ENCODE measurements around the gene GRIK2. TPM values are rescaled to one million over a fixed set of nuclear protein-coding genes. Genes with fewer than 3 reads are reported as not detected.
"Not testable (repeated sequence)": the region's sequence is repeated elsewhere in the genome, so short reads cannot be mapped to it uniquely, and the experiment has no call there.

GRIK2 gene
- total RNA-seq, 1 donor from 2014 or later, result 0.86 TPM

DNA sequence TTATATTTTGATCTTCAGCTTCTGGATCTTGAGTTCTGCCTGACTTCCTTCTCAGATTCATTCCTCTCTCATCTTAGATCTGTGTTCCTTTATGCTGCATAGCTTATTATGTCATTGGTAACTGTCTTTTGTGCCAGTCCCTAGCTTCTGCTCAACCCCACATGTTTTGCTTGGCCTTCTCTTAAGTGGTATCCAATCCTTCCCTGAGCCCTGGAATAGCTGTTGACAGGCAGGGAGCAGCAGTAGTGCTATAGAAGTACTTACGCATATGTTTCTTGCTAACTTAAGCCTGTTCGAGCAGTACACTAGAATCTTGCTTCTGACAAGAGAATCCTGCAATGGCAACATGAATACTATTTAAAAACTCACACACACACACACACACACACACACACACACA, 13.6 kb upstream of the GRIK2 start:
- no peak for DNase-seq (ENCODE audit: low read depth)
- TF ChIP-seq, protein P1, sequence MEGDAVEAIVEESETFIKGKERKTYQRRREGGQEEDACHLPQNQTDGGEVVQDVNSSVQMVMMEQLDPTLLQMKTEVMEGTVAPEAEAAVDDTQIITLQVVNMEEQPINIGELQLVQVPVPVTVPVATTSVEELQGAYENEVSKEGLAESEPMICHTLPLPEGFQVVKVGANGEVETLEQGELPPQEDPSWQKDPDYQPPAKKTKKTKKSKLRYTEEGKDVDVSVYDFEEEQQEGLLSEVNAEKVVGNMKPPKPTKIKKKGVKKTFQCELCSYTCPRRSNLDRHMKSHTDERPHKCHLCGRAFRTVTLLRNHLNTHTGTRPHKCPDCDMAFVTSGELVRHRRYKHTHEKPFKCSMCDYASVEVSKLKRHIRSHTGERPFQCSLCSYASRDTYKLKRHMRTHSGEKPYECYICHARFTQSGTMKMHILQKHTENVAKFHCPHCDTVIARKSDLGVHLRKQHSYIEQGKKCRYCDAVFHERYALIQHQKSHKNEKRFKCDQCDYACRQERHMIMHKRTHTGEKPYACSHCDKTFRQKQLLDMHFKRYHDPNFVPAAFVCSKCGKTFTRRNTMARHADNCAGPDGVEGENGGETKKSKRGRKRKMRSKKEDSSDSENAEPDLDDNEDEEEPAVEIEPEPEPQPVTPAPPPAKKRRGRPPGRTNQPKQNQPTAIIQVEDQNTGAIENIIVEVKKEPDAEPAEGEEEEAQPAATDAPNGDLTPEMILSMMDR (conservative IDR thresholded peaks at IDR 0.05; ENCODE audit: low read depth, low read length), result no peak
- no peak overlapping the region for H3K4me3 ChIP-seq (ENCODE audit: low read depth, low read length)

DNA sequence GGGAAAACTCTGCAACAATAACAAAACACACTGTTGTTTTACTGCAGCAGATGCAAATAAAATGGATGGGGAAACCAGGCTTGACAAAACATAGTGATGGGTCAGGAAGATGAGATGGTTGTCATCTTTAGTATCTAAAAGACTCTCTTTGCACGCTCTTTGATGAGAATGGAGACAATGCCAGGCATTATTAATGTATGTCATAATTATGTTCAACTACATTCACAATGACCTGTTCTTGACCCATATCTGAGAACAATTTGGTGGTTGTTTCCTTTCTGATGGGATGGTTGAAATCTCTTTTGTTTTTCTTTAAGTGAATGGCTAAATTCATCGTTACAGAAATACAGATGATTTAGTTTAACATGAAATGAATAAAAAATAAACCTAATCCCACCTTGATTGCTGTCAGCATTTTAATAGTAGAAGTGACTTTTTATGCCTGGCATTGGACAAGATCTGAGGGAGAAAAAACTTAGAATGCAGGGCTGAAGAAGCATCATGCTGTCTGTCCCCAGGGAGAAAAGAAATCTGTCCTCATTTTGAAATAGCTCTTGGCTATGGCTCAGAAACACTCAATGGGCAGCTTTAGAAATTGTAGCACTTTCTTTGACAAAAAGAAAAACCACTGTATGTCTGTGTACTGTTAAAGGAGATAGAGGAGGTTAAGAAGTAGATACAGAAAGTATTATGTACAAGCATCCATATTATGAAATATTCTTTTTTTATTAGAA, 12.4 kb upstream of the GRIK2 start:
- TF ChIP-seq, protein P1 (conservative IDR thresholded peaks at IDR 0.05; ENCODE audit: low read depth, low read length), result no peak
- no peak overlapping the region for H3K4me3 ChIP-seq (ENCODE audit: low read depth, low read length)
- no peak for DNase-seq (ENCODE audit: low read depth)

DNA sequence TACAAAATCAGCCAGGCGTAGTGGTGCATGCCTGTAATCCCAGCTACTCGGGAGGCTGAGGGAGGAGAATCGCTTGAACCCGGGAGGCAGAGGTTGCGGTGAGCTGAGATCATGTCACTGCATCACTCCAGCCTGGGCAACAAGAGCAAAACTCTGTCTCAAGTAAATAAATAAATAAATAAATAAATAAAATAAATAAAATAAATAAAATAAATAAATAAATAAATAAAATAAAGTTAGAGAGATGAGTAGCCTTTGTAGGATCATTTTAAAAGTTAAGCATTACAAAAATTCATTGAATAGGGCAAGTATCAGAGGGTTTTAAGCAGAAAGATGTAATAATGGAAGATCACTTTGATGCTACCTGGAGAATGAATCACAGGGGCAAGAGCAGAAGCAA, 9.8 kb upstream of the GRIK2 start:
- not testable (repeated sequence) for H3K4me3 ChIP-seq (ENCODE audit: low read depth, low read length); DNase-seq (ENCODE audit: low read depth)

DNA sequence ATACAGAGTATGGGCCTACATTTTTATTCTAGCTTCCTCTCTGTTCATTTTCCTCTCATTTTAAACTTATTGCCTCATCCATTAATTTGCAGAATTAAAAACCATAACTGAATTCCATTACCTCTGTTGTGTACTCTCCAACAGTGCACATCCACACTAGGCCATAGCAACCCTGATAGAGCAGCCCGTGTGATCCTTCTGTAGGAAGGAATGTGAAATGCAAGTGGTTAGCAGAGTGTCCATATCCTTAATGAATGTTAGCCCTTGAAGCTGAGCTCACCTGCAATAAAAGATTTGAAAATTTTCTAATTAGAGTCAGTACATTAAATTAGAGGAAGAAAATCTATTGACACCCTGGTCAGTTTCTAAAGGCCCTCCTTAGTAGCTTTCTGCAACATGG, 6.5 kb upstream of the GRIK2 start:
- no peak overlapping the region for H3K4me3 ChIP-seq (ENCODE audit: low read depth, low read length)
- DNase-seq (ENCODE audit: low read depth), result no peak
- TF ChIP-seq, protein P1 (conservative IDR thresholded peaks at IDR 0.05; ENCODE audit: low read depth, low read length), result peak; percentile 43

DNA sequence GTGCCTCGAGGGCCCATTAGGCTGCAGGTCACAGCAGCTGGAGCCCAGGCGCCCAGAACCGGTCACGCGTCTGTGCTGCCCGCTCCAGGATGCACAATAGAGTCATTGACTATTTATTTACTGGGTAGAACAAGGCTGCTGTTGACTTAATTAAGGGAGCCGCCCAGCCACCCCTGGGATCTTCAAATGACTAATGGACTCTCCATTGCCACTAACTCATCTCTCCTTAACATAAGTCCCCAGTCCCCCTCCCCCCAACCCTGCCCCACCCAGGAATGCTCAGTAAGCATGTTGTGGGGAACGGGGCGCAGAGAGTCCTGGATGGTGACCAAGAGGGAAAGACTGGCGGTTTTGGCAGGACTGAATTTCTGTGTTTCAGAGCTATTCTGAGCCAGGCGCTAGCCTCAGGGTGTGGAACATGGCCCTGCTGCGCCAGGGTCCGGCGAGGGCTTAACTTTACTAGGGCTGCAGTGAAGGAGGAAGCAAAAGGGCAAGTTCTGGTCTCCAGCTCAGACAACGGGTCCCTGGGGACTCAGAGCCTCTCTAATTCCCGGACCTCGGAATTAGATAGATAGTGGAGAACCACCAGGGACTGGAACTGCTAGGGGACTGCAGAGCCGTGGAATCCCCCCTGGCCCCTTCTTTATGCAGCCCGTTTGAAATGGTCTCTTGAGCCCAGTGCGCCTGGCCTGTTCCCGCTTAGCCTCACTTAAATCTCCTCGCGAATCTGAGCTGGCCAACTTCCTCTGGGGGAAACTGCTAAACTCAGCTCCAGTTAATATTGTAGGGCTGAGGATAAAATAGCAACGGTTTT, 1.5 kb upstream of the GRIK2 start:
- no peak for DNase-seq (ENCODE audit: low read depth)
- no peak overlapping the region for H3K4me3 ChIP-seq (ENCODE audit: low read depth, low read length)
- TF ChIP-seq, protein P1 (conservative IDR thresholded peaks at IDR 0.05; ENCODE audit: low read depth, low read length), result no peak

DNA sequence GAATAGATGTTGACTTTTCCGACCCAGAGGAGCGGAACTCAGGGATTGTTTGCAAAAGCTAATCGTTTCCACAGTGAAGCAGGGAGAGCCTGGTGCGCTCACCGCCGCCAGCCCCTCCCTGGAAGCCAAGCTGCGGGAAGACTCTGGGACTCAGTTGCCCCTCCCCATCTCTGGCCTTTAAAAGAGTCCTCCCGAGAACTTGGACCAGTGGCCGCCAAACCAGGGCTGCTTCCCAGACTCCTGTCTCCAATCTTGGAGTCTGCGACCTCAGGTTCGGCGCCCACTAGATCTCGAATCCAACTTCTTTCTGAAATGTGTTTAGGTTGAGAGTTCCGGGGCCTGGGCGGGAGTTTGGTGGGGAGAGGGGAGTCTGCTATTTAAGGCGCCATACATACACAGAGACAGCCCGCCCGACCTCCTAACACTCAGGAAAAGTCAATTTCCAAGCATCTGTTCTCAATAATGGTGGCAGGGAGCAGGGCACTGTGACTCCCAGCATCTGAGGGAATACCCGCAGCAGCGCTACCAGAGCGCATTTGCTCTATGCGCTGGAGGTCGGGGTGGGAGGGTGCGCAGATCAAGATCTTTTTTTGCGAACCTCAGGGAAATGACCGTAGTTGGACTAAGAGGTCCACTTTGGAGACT, 800 bp upstream of the GRIK2 start:
- H3K4me3 ChIP-seq (ENCODE audit: low read depth, low read length), result peak overlapping the region; percentile 51
- TF ChIP-seq, protein P1 (conservative IDR thresholded peaks at IDR 0.05; ENCODE audit: low read depth, low read length), result no peak
- DNase-seq (ENCODE audit: low read depth), result no peak

DNA sequence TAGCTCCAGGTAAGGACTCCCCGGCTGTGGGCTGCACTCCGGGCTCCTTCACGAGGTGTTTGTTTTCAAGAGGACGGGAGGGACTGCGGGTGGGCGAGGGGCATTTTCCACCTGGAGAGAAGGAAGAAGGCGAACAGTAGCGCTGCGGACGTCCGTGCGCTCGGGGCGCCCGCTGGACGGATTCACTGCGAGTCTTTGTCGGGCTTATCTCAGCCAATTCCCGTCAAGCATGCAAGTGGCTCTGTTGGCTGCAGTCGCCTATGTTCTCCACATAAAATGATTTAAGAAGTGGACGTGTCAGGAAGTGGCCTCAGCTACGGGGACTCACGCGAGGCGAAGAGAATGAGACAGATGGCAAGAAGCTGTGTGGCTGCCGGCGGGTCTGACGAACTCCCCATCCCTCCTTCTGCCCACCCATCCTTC, 332 bp downstream of the GRIK2 start:
- DNase-seq (ENCODE audit: low read depth), result no peak
- TF ChIP-seq, protein P1 (conservative IDR thresholded peaks at IDR 0.05; ENCODE audit: low read depth, low read length), result no peak
- peak overlapping the region; percentile 51 for H3K4me3 ChIP-seq (ENCODE audit: low read depth, low read length)

Measured in epithelial cell of proximal tubule (primary cell).